ENCODE measurements around the gene CCDC74B. TPM values are rescaled to one million over a fixed set of nuclear protein-coding genes. Genes with fewer than 3 reads are reported as not detected.
"Not testable (repeated sequence)": the region's sequence is repeated elsewhere in the genome, so short reads cannot be mapped to it uniquely, and the experiment has no call there.

The CCDC74B gene
- polyA plus RNA-seq, 1 donor: 0.62 TPM

DNA sequence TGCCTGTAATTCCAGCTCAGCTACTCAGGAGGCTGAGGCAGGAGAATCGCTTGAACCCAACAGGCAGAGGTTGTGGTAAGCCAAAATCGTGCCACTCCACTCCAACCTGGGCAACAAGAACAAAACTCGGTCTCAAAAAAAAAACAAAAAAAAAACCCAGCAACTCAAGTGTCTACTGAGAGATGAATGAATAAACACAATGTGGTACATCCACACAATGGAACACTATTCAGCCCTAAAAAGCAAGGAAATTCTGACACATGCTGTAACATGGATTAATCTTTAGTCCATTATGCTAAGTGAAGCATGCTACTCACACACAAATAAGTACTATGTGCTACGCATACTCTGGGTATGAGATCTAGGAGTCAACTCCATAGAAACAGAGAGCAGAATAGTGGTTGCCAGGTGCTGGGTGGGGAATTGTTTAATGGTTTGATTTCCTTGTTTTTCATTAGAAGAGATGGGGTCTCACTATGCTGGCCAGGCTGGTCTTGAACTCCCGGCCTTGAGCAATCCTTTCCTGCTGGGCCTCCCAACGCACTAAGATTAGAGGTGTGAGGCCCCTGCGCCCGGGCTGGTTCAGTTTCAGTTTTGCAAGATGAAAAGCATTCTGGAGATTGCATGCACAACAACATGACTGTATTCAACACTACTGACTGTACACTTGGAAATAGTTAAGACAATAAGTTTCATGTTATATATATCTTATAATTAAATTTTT lies 20.5 kb upstream of the CCDC74B start:
- no peak for DNase-seq

DNA sequence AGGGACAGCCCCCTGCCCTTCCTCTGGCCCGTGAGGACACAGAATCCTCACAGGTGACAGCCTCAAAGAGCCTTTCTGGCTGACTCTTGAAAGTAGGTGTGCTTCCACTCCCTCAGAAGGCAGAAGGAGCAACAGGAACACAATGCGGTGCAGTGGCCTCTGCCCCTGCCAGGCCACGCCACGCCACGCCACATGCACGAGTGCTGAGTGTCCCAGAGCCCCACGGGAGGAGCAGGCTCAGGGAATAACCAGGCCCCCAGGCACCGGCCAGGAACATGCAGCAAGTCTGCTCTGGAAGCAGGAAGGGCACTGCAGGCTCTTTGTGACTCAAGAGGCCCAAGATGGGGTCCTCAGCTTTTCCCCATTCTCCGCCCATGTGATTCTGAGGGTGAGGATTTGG lies 18.1 kb upstream of the CCDC74B start:
- DNase-seq: no peak

DNA sequence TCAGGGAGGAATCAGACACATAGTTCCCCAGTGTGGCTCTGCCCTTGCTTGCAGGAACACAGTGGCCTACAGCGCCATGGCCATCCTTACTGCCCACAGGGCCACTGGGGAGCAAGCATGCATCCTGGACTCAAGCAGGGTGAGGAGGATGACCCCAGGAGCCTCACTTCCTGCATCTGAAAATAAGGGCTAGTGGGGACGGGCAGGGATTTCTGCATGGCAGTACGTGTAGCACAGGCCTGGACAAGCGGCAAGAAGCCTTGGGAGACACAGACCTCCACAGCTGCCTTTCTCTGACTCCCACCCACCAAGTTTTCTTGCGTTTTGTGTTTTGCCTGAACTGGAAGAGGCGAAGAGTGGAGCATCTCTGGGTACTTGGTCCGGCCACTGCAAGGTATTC lies 17.6 kb upstream of the CCDC74B start:
- not testable (repeated sequence) for DNase-seq

DNA sequence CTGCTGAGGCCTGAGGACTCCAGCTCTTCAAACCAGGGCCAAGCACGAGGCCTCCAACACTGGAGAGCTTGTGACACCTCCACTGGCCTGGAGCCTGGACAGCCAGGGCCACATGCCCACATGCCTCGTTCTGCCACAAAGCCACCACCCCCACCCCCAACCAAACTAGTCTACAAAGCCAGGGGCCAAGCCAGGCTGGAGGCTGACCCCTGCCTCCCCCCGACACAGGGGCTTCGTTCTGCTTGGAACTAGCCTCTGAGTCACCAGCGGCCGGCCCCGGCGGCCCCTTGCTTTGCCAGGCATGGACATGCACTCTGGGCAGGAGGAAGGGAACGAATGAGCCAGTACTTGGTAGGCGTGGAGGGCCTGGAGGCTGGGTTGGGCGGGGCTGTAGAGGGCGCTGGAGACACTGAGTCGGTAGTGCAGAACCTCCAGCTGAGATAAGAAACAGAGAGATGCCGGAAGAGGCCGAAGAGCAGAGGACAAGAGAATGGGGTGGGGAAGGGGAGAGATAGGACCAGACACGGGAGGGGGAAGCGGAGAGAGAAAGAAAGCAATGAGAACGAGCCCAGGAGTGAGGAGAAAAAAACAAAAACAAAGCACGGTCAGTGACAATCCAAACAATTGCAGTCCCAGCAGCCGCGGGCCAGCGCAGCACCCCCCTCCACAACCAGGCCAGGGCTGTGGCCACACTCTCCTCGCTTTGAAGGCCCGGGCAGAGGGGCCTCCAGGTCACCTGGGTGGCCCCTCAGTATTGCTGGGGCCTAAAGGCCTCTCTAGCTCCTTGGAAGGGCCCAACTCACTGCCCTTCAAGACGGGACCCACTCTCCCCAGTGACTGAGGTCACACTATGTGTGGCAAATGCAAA lies 16.2 kb upstream of the CCDC74B start:
- not testable (repeated sequence) for DNase-seq

DNA sequence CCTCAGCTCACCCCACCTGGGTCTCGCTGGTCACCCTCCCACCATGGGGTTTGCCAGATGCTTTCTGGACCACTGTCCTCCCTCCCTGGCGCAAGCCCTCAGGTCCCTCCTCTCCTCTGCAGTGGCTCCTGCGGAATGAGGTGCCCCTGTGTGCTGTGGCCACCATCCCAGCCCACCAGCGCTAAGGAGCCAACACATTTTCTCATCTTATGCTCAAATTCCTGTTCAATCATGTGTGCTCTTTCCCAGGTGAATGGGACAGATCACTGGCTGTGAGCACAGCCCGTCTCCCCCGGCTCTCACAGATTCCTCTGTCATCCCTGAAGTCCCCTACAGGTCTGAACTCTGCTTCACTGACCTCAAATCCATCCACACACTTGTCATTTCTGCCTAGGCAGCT lies 15.2 kb upstream of the CCDC74B start:
- DNase-seq: no peak

DNA sequence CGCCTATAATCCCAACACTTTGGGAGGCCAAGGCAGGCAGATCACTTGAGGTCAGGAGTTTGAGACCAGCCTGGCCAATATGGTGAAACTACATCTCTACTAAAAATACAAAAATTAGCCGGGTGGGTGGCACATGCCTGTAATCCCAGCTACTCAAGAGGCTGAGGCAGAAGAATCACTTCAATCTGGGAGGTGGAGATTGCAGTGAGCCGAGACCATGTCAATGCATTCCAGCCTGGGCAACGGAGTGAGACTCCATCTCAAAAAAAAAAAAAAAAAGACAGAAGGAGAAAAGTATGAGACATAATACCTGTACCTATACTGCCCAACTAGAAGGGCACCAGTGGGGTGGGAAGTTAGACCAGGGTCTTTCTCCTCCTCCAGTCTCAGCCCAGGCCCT lies 14.5 kb upstream of the CCDC74B start:
- not testable (repeated sequence) for DNase-seq

DNA sequence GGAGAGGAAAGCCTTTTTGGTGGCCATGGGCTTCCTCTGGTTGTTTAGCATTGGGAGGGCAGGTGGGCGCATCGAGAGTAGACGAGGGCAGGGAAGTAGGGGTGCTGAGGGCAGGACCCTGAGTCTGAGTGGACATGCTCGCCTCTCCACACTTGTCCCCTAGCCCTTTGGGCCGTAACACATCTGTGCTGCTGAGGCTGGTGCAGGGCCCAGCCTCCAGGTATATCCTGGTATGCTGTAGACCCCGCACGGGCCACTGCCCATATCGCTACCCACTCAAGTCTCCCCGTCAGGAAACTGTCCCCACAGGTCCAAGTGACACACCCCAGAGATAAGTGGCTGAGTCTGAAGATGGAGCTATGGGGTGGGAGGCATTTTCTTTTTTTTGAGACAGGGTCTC lies 13.7 kb upstream of the CCDC74B start:
- DNase-seq: no peak

DNA sequence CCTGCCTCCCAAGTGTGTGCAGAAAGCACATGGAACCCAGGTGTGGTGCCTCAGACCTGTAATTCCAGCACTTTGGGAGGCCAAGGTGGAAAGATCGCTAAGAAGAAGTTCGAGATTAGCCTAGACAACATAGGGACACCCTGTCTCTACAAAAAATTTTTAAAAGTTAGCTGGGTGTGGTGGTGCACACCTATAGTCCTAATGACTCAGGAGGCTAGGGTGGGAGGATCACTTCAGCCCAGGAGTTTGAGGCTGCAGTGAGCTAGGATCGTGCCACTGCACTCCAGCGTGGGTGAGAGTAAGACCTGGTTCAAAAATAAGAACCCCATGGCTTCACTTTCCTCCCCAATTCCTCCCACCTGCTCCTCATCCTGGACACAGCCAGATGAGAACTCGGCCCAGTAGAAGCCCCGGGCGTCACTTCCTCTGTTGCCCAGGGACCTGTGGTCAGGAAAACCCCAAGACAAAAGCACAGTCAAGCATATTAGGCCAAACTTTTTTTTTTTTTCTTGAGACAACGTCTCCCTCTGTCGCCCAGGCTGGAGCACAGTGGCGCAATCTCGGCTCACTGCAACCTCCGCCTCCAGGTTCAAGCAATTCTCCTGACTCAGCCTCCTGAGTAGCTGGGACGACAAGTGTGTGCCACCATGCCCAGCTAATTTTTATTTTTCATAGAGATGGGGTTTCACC lies 13.1 kb upstream of the CCDC74B start:
- DNase-seq: not testable (repeated sequence)

DNA sequence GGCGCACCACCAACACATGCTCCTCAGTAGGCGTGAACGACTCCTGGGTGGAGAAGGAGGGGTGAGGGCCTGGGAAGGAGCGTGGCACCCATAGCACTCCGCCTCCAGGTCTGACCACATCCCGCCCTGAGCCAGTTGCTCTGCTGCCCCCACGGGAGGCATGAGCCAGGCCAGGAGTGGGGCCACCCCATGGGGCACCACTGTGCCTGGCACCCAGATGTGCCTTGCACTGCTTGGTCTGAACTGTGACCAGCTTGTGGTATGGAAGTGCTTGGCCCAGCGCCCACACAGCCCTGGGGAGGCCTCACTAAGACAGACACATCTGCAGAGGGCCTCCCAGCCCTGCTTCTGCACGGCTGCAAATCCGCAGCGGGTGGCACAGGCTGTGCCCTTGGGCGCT lies 12.4 kb upstream of the CCDC74B start:
- not testable (repeated sequence) for DNase-seq

DNA sequence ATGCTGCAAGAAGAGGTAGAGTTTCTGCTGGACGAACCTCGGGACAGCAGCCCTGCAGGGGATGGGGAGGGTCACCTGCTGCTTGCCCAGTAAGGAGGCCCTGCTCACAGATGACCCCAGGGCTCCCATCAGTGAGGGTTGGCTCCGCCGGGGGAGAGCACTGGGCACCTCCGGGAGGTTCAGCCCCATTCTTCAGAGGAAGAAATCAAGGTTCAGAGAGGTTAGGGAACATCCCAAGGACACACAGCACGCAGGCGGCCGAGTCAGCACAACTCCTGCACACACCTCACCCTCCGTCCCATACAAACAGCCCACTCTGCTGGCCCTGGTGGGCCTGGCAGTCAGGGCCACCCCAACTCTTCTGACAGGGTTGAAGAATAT lies 11.7 kb upstream of the CCDC74B start:
- no peak for DNase-seq

DNA sequence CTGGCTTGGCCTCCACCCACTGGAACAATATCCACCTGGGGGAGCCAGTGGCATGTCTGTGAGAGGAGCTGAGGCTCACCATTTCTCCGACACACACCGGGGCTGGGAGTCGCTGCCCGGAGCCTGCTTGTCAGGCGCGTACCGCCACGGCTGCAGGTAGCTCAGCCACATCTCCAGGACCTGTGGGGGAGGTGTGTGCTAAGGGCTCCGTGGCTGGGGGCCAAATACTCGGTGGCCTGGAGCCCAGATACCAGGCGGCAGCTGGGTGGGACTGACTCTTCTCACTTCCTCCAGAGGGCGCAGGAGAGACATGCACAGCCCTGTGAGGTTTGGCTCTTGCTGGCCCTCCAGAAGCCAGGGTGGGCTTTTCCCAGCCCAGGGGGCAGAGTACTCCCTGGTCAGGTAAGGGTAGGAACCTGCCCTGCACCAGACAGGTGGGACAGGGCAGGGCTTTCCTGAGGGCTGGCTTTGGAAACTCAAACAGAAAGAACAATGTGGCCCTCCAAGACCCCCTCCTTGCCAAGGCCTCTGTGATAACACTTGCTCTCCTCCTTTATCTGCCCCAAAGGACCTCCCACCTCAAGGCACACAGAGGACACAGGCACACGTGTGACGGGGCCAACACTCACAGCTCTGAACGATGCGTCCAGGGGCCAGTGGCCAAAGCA lies 11.2 kb upstream of the CCDC74B start:
- DNase-seq: peak; percentile 11

DNA sequence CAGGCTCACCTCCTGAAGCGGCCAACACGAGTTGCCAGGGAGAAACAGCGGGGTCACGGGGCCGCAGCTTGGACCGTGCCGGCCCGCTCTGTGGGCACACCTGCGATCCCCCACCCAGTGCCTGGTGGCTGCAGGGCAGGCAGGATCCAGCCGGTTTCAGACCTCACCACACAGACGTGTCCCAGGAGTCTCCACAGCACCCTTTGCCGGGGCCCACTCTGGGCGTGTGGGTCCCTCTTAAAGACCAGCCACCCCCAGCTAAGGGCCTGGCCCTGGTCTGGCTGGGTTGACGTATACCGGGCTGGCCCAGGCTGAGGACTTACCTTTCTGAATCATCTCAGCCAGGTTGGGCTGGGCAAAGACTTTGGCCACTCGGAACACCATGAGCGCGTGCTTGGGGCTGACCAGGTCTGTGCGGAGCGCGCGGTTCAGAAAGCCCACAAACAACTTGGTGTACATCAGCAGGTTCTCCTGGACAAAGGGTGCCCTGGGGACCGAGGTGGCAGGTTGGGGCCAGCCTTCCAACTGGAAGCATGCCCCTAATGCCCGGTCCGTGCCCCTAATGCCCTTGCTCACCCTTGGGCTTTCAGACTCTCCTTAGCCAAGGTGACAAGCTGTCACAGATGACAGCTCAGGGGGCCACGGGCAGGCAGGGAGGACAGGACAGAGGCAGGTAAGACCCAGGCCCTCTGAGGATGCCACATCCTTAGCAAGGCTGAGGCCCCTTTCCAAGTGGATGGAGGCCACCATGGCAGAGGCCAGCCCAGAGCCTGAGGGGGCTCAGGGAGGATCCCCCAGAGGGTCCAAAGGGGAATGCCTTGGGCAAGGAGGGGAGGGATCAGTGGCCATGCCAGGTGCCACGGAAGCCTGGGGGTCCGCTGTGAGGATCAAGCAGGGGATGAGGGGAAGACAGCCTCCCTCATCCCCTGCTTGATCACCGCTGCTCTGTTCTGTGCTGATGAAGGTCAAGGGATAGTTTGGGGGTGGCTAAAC lies 10.2 kb upstream of the CCDC74B start:
- no peak for DNase-seq

DNA sequence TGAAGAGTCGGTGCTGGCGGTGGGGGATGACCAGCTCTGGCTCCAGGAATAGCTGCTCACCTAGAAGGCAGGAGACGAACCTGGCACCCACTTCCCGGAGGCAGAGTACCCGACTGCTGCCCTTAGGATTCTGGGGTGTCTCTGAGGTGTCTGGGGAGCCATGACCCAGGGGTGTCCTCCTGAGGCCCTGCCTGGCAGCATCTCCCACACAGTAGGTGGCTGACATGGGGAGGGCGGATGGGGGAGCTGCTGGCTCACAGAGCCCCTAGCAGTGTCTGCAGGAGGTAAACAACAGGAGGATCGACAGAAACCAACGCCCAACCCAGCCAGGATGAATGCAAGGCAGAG lies 9.5 kb upstream of the CCDC74B start:
- not testable (repeated sequence) for DNase-seq

DNA sequence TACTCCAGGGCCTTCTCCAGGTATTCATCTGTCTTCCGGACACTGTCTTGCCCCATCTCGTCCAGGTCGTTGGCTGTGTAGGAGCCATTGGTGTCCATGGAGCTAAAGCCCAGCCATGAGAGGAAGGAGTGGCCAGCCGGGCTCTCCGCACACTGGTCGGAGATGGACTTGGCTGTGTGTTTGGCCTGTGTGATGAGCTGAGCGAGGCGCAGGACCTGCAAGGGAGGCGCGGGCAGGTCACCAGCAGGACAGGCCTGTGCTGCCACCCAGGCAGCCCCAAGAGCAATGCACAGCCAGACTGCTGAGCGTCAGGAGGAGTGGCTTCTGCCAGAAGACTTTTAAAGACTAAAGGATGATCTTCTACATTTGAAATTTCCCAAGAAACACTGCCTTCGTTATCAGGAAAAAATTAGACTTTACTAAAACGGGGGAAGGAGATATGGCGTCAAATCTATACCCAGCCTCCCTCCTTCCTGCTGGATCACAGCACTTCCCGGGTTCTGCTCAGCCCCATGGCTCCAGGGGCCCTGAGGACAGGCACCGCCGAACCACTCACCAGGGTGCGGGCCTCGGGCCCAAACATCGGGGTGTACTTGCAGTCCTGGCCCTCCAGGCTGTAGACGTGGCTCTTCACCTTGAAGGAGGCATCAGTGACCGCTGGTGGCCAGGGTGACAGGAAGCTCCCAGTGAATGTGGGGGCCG lies 9.0 kb upstream of the CCDC74B start:
- not testable (repeated sequence) for DNase-seq

DNA sequence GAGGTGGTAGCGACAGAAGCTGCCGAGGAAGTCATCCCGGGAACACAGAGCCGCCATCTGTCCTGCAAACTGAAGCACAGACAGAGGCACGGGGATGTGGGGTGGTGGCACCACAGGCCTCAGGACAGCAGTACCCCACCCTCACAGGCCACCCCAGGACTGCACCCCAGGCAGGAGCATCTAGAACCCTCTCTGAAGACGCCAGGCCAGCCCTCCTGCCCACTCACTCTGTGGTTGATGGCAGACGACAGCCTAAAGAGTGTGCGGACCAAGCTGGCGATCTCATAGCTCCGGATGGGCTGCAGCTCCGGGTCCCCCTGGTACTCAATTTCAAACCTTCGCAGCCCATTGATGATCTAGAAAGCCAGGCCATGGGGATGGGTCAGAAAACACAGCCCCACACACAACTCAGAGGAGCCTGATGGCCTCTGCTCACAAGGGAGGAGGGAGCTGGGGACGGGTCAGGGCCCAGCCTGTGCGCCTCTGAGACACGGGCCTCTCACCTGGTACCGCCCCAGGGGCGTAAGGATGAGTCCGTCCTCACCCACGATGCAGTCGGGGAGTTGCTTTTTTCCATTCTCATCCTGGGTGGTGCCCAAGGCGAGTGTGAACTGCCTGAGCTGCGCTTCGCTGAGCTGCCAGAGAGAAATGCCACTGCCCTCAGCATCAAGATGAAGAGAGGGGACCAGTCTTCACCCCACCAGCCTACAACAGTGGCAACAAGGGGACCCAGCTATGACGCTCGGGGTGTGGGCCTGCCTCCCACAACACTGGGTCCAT lies 8.1 kb upstream of the CCDC74B start:
- no peak for DNase-seq

DNA sequence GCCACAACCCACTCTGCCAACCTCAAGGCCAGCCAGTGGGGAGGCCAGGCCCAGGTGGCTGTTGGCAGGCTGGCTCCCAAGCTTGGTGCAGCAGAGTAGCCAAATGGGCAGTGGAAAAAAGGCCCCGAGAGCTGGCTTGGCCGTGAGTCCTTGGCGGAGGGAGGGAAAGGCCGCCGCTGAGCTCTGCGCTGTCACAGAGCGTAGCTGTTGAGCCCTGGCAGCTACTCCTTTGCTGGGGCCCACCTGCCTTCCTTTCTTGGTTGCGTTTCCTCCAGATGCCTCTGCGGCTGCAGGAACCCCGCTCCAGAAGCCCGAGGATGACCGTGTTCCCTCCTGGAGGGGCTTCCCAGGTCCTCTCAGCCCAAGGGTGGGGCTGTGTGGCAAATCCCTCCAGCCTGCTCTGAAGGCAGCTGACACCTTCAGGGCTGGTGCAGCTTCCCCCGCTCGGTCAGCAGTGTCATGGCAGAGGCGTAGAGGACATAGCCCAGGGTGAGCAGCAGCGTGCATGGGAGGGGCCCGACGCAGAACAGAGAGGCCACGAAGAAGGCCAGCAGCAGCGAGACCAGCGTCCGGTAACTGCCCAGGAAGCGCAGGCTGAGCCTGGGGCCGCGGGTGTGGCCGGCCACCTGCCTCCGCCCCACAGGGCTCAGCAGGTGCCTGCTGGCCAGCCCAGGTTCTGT lies 7.4 kb upstream of the CCDC74B start:
- not testable (repeated sequence) for DNase-seq

DNA sequence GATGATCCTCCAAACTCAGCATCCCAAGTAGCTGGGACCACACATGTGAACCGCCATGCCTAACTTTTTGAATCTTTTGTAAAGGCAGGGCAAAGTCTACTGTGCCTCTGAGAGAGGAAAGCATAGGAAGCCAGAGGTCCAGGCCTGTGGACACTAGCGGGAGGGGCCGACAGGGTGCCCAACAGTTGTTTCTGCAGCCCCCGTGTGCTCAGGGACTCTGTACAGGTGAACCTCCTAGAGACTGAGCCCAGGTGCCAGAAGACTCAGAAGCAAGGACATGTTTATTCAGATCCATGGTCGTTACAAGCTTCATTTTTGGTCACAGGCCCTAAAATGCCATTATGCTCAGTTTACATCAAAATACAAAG lies 6.2 kb upstream of the CCDC74B start:
- not testable (repeated sequence) for DNase-seq

DNA sequence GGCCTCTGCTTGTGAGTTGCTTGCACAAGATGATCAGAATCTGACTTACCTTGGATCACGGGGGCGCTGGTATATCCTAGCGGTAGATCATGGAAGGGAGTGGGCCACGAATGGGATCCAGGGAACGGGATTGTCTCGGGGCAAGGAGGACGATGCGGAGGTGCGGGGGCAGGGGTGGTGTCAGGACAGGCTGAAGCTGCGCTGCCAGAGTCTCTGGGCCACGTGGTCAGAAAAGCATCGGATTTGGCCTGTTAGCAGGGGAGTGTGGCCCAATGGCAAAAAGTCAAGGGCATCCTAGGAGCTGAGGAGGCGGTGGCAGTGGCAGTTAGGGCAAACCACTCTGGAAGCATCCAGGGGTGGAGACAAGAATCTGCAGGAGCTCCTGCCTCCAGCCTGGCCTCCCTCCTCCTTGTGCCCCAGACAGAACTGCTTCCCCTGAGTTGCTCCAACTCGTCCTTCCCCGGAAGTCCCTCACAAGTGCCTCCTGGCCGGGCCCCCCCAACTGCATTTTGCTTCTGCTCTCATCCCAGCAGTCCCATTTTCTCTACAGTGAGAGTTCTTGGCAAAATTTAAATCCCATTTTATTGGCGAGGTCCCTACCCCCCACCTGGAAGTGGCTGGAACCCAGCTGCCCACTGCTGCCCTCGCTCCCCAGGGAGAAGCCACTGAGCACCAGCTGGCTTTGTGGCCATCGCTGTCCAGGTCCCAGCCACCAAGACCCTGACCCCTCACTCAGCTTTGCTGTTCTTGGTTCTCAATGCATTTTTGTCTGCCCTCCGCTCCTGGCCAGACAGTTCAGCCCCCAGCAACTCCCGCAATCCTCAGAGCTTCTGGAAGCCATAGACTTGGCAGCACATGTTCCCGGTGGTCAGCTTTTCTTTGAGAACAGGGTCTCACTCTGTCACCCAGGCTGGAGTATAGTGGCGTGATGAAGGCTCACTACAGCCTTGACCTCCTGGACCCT lies 5.6 kb upstream of the CCDC74B start:
- no peak for DNase-seq

Data from hindlimb muscle (tissue), 1 donor.